GM11168 (cell line): Measurements from ENCODE around the gene WDR91.

ENCODE experiments used
- in situ Hi-C: fragments of 300-500 bp; cut with MboI; formaldehyde crosslinking; loops from one replicate; pipeline ENCODE4 v1.12.0; 2022; ENCODE audit warnings: low sequenced_read_pairs; ENCODE audit not compliant: unreplicated experiment

Gene WDR91

DNA sequence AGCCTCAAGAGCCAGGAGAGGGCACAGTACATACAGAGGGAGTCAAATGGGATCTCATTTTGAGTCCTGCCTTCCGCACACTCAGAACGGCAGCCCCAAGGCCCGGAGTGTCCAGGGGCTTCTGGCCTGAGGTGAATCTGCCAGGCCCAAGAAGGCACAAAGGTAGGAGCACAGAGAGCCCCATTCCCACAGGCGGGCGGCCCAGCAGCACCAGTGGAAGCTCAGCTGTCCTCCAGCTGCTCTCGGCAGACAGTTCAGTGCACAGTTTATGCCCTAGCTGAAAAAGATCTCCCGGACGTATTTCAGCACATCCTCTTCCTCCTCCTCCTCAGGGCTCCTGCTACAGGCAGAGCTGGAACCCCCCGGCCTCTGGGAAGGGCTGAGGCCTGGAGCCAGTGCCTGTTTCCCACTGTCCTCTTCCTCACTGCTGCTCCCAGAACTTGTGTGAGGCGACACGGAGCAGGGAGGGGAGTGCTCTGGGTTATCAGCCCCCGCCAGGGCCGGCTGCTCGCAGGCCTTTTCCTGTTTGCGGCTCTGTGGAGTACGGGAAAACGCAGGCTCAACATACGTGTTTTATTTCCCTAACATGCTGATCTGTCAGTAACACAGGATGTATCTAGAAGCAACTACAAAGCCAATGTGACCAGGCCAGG, 44.9 kb downstream of the WDR91 start:
- in situ Hi-C loops: loop anchor here (5.0 to 25.0 kb wide), 2 partner anchors 174 to 529 kb away; partner anchors contain the start of gene BPGM

DNA sequence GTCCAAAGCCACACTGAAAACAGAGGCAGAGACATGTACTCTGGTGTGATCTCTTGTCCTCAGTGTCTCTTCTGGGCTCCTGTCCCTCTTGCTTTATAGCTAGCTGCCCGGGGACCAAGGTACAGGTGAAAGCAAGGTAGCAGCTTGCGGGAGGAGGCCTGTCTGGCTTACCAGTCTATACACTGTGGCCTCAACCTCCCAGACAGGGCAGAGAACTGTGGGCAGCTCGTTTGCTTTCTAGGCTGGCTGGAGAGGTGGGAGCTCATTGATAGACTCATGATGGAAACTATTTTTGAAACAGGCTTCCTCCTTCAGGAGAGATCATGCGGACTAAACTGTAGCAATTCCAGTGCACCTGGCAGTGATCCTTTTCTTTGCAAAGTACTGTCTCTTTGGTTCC, 45.5 kb downstream of the WDR91 start:
- in situ Hi-C loops: loop anchor here (5.0 to 25.0 kb wide), 2 partner anchors 174 to 529 kb away; partner anchors contain the start of gene BPGM

DNA sequence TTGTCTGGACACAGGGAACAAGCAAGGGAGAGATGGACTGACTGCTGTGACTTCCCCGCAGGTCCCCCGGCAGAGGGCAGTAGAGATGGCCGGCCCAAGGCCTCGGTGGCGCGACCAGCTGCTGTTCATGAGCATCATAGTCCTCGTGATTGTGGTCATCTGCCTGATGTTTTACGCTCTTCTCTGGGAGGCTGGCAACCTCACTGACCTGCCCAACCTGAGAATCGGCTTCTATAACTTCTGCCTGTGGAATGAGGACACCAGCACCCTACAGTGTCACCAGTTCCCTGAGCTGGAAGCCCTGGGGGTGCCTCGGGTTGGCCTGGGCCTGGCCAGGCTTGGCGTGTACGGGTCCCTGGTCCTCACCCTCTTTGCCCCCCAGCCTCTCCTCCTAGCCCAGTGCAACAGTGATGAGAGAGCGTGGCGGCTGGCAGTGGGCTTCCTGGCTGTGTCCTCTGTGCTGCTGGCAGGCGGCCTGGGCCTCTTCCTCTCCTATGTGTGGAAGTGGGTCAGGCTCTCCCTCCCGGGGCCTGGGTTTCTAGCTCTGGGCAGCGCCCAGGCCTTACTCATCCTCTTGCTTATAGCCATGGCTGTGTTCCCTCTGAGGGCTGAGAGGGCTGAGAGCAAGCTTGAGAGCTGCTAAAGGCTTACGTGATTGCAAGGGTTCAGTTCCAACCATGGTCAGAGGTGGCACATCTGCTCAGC, 46.8 kb downstream of the WDR91 start:
- in situ Hi-C loops: loop anchor here (5.0 to 25.0 kb wide), 2 partner anchors 172 to 527 kb away; partner anchors contain the start of gene BPGM

DNA sequence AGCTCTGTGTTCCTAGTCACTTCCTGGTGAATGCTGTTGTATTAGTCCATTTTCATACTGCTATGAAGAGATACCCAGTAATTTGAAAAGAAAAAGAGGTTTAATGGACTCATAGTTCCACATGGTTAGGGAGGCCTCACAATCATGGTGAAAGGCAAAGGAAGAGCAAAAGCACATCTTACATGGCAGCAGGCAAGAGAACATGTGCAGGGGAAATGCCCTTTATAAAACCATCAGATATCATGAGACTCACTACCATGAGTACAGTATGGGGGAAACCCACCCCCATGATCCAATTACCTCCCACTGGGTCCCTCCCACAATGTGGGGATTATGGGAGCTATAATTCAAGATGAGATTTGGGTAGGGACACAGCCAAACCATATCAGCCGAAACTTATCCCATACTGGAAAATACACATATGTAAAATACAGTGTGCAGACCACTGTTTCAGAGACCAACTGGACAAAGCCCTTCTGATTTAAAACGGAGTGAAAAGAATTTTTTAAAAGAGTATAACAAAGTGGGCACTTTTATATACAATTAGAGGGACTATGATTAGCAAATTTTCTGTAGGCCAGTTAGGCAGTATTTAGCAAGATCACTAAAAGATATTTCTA, 48.8 kb downstream of the WDR91 start:
- in situ Hi-C loops: loop anchor here (25.0 kb wide), 1 partner anchor 525 kb away; the partner anchor contains the start of gene BPGM

DNA sequence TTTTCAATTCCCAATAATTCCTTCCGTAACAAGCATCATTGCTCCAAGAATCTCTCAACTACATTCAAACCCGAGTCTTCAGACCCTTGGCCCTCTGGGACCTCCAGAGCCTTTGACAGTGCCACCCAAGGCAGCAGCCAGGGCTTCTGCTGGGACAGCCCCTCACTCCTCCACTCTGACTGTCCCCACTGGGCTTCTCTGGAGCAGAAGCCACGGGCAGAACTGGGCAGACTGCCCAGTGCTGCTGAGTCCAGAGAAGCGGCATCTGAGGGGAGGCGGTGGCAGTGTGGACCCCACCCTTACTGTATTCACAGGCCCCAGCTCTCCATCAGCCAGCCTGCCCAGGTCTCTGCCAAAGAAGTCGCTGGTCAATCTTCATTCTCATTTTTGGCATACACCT, 49.7 kb downstream of the WDR91 start:
- in situ Hi-C loops: loop anchor here (25.0 kb wide), 1 partner anchor 524 kb away; the partner anchor contains the start of gene BPGM

DNA sequence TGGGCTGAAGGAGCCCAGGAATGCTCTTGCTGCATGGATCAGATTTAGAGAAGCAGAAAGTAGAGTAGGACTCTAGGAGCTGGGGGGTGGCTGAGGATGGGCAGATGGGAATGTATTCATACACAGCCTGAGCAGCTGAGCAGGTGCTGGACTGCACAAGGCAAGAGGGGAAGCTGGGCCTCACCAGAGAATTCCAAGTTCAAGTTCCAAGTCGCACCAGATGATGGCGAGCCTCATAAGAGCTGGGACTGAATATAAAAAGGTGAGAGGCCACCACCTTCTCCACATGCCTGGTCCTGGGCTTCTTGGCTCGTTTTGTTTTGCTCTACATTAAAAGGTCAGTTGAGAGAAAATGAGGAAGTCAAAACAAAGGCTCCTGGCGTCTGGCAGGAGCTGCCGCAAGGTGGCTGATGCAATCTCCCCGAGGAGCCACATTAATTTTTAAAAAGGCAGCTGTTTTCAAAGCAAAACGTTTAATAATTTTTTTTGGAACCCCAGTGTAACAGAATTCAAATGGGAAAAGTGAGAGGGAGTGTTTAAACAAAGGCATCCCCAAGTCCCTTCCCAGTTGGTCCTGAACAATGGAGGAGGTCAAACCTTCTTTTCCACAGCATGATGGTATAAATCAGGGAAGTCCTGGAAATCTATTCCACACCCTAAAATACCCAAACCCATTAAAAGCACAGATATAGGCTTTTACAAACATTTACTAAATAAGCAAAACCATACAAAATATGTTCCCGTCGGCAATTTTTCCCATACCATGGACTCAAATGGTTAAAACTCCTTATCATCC, 50.3 kb downstream of the WDR91 start:
- in situ Hi-C loops: loop anchor here (25.0 kb wide), 1 partner anchor 524 kb away; the partner anchor contains the start of gene BPGM

DNA sequence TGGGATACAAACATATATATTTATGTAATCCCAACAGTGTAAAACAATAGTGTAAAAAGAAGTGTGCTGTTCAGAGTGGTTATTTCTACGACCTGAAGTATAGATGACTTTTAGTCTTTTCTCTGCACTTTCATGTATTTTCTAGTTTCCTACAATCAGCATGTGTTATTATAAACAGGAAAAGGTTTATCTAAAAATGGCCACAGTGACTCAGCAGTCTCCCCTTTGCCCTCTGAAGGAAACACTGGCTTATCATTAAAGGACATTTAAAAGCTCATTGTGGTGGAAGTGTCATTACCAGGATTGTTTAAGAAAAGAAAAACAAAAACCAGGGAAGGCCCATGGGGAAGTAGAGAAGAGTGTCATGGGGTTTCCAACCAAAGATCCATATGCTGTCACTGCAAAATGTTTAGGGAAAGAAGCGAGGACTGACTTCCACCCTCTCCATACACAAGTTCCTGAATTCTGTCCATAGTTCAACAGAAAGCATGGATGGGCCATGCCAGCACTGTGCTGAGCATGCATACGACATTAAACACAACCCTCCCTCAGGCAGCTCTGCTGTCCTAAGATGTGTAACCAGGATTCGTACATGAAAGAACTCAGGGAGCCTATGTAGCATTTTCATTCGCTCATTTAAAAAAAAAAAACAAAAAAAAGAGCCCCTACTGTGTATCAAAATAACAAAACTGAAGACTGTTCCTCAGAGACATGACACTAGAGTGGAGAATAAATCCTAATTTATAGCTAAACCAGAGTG, 51.0 kb downstream of the WDR91 start:
- in situ Hi-C loops: loop anchor here (25.0 kb wide), 1 partner anchor 523 kb away; the partner anchor contains the start of gene BPGM

DNA sequence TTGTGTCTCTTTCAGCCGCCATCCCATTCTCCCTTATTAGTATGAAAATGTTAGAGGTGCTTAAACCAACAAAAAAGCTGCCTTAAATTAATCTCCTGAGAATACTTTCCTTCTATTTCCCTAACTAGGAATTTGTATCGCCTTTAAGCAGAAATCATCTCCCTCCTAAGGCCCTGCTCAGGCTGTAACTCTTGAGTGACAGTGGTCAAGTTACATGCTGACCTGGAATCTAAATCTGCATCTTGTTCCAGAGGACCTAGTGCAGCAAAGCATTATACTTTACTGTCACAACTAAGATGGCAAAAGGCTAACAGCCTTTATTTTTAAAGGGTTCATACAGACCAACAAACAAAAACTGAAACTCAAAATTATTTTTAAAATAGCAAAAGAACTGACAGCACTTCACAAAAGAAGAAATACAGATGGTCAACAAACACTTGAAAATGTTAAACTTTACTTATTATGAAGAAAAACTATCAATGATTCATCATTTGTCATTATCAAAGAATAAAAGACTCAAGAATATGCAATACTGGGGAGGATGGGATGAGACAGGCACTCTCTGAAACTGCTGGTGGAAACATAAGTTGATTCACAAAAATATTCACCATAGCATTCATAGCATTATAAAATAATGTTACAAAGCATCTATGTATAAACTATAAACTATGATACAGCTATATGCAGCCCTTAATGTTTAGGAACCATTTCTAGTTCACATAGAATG, 51.8 kb downstream of the WDR91 start:
- in situ Hi-C loops: loop anchor here (25.0 kb wide), 1 partner anchor 522 kb away; the partner anchor contains the start of gene BPGM

DNA sequence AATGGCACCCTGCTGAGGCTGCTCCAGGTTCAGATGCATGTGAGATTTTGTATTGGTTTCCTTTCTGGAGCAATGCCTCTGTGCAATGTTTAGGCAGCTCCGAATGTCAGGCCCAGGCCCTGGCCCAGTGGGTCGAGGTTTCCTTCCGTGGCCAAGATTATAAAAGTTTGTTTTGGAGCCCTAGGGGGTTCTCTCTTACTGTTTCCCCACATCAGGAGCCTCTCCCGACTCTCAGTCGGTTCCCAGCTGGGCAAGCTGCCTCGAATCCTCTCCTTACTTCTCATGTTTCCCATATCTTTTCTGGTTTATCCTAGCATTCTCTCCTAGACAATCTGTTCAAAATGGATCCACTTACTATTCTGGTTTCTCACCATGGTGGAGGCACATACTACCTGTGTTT, 52.5 kb downstream of the WDR91 start:
- in situ Hi-C loops: loop anchor here (25.0 kb wide), 1 partner anchor 522 kb away; the partner anchor contains the start of gene BPGM

DNA sequence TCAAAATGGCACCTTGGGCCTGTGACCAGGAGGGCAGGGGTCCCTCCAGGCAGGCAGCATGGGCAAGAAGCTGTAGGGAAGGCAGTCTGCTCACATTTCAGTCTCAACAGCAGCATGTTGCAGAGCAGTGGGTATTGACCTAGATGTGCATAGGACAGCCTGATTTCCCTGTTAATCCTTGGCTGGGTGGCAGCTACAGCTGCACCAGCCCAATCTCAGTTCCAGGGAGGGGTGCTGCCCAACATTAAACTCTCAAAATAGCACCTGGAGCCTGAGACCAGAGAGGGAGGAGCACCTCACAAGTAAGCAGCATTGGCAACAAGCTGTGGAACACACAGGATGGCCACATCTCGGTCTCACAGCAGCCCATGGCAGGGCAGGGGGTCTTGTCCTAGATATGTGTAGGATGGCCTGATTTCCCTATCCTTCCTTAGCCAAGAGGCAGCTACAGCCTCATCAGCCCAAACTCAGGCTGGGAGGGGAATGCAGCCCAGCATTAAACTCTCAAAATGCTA, 53.1 kb downstream of the WDR91 start:
- in situ Hi-C loops: loop anchor here (25.0 kb wide), 1 partner anchor 521 kb away; the partner anchor contains the start of gene BPGM

DNA sequence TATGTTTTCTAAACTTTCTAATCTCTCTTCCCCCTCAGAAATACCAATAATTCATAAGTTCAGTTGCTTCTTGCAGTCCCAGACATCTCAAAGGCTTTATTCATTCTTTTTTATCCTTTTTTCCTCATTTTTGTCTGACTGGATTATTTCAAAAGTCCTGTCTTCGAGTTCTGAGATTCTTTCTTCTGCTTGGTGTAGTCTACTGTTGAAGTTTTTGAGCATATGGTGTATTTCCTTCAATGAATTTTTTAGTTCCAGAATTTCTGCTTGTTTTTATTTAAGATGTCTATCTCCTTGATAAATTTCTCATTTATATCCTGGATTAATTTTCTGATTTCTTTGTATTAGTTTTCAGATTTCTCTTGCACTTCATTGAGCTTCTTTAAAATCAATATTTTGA, 55.0 kb downstream of the WDR91 start:
- in situ Hi-C loops: loop anchor here (25.0 kb wide), 1 partner anchor 519 kb away; the partner anchor contains the start of gene BPGM

DNA sequence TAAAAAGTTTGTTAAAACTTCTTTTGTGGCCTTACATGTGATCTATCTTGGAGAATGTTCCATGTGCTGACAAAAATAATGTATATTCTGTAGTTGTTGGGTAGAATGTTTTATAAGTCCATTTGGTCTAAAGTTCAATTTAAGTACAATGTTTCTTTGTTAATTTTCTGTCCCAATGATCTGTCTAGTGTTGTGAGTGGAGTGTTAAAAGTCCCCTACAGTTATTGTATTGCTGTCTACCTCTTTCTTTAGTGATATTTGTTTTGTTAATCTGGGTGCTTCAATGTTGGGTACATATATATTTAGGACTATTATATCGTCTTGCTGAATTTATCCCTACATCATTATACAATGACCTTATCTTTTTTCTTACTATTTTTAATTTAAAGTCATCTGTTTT, 56.6 kb downstream of the WDR91 start:
- in situ Hi-C loops: loop anchor here (25.0 kb wide), 1 partner anchor 517 kb away; the partner anchor contains the start of gene BPGM

DNA sequence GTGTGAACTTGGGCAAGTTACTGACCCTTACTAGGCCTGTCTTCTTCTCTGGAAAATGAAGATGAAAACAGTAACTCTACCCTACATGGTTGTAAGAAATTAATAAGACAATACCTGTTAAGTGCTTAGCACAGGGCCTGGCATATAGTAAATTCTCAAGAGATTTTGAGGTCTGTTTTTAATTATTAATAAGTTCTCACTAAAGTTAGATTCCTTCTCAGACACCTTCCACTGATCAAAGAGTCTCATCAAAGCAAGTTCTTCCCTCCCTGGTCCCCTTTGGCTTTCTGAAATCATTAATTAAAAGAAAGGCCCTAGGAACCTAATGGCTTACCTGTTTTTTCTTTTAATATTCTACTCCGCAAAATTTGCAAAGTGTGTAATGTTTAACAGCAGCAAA, 58.9 kb downstream of the WDR91 start:
- in situ Hi-C loops: loop anchor here (25.0 kb wide), 1 partner anchor 515 kb away; the partner anchor contains the start of gene BPGM

DNA sequence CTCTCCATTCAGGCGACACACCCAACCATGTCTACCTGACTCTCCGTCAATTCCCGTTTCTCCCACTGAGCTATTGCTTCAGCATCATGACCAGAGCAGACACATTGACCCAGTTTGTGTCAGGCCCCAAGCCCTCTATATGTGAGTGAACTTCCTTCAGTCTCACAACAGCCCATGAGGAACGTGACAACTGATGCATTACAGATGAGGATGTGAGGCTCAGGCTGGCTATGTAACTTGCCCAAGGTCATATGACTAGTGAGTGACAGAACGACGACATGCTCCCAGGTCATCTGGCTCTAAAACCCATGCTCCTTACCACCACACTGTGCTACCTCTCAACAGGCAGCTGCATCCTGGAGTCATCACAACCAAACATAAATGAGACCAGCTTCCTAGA, 59.8 kb downstream of the WDR91 start:
- in situ Hi-C loops: loop anchor here (25.0 kb wide), 1 partner anchor 514 kb away; the partner anchor contains the start of gene BPGM

DNA sequence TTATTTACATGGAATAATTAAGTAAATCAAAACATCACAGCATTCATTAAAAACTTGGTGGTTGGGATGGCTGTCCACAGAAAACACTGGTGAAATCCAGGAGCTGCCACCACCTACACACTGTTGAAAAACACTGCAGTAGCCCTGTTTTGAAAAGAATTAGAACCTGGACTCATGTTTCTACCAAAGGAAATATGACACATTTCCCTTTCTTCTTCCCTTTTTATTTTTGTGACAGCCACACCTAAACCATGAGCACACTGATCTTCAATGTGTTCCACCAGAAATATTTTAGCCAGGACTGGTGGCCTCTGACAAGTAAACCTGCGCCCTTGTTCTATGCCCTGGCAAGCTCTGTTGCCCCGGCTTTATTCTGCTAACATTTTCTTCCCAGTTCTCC, 60.2 kb downstream of the WDR91 start:
- in situ Hi-C loops: loop anchor here (25.0 kb wide), 1 partner anchor 514 kb away; the partner anchor contains the start of gene BPGM

DNA sequence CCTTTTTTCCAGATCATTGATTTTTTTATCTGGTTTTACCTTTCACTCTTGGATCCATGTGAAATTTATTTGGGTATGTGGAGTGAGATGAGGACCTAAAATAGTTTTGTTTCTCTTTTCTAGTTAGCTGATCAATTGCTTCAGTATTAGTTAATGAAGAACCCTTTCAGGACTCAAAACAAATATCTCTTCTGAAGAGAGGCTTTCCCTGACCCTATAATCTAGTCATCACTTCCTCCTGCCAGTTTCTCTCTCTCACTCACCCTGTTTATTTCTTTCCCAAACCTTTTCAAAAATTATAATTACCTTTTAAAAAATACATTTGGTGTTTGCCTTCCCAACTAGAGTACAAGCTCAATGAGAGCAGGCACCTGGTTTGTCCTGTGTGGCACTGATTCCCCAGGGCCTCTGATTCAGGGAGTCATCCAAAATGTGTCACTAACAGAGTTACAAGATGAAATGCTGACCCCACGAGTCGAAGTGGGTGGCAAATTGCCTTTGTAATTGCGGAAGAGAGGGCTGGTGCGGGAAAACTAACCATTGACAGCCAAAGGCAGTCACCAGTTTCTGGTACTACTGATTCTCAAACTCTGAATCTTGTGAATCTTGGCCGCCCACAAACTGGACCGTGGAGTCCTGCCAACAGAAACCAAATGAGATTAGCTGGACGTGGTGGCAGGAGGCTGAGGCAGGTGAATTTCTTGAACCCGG, 61.1 kb downstream of the WDR91 start:
- in situ Hi-C loops: loop anchor here (25.0 kb wide), 1 partner anchor 513 kb away; the partner anchor contains the start of gene BPGM
